ENCODE measurements around the gene ZNF536. TPM values are rescaled to one million over a fixed set of nuclear protein-coding genes. Genes with fewer than 3 reads are reported as not detected.

The ZNF536 gene
- 14.6 TPM for polyA plus RNA-seq (2012; ENCODE audit: insufficient read depth, insufficient read length, low read depth)

- no peaks in the 10 kb centered on the region for H3K9me3 ChIP-seq
- peaks cover 20% of the 10 kb centered on the region for H3K4me1 ChIP-seq
- no peaks in the 10 kb centered on the region for H3K27me3 ChIP-seq
- no peak for TF ChIP-seq CTCF (IDR thresholded peaks at IDR 0.05; ENCODE audit: low read depth, low read length)
- no peaks in the 10 kb centered on the region for H3K36me3 ChIP-seq
- H3K4me3 ChIP-seq (ENCODE audit: low read depth, low read length), result no peak within 1 kb of the TSS
- no peak for DNase-seq
These were observed at the start of gene ZNF536 for GRCh38 chr19:30371960-30372824. TSS of gene ZNF536 (plus strand) at chr19:30372384. CDS start at chr19:30443563, 71,179 bp downstream.

GRCh38 chr19:30322641-30323320, 49.4 kb upstream of the ZNF536 start:
- H3K27me3 ChIP-seq, result no peaks in the 10 kb centered on the region
- H3K9me3 ChIP-seq, result no peaks in the 10 kb centered on the region
- H3K36me3 ChIP-seq, result no peaks in the 10 kb centered on the region
- H3K4me1 ChIP-seq, result no peaks in the 10 kb centered on the region
- no peak overlapping the region for H3K4me3 ChIP-seq (ENCODE audit: low read depth, low read length)
- TF ChIP-seq CTCF (IDR thresholded peaks at IDR 0.05; ENCODE audit: low read depth, low read length), result no peak
- DNase-seq, result no peak

GRCh38 chr19:30323904-30324303, 48.3 kb upstream of the ZNF536 start:
- no peaks in the 10 kb centered on the region for H3K27me3 ChIP-seq
- H3K4me1 ChIP-seq, result no peaks in the 10 kb centered on the region
- TF ChIP-seq CTCF (IDR thresholded peaks at IDR 0.05; ENCODE audit: low read depth, low read length), result no peak
- no peak for DNase-seq
- H3K9me3 ChIP-seq, result no peaks in the 10 kb centered on the region
- H3K36me3 ChIP-seq, result no peaks in the 10 kb centered on the region
- H3K4me3 ChIP-seq (ENCODE audit: low read depth, low read length), result no peak overlapping the region

- H3K27me3 ChIP-seq, result no peaks in the 10 kb centered on the region
- H3K36me3 ChIP-seq, result no peaks in the 10 kb centered on the region
- no peak overlapping the region for H3K4me3 ChIP-seq (ENCODE audit: low read depth, low read length)
- no peak for TF ChIP-seq CTCF (IDR thresholded peaks at IDR 0.05; ENCODE audit: low read depth, low read length)
- no peaks in the 10 kb centered on the region for H3K9me3 ChIP-seq
- no peak for DNase-seq
- no peaks in the 10 kb centered on the region for H3K4me1 ChIP-seq
These were observed 47.2 kb upstream of the ZNF536 start for GRCh38 chr19:30324982-30325381.

GRCh38 chr19:30325676-30326392, 46.4 kb upstream of the ZNF536 start:
- Histone ChIP-seq H3K4me1 (no peaks in the 10 kb centered on the region), H3K36me3 (no peaks in the 10 kb centered on the region), H3K27me3 (no peaks in the 10 kb centered on the region), H3K9me3 (no peaks in the 10 kb centered on the region), H3K4me3 (ENCODE audit: low read depth, low read length) (no peak overlapping the region)
- DNase-seq, result no peak
- no peak for TF ChIP-seq CTCF (IDR thresholded peaks at IDR 0.05; ENCODE audit: low read depth, low read length)
